Lower leg skin (tissue), 4 donors: ENCODE measurements around the gene C2orf92. TPM values are rescaled to one million over a fixed set of nuclear protein-coding genes. Genes with fewer than 3 reads are reported as not detected.

Source experiments
- DNase-seq, 2 donors: peaks; one replicate each; pipeline ENCODE4 v3.0.0-alpha.2; 2019; ENCODE audit warnings: low spot score in 2 of 2
- H3K4me3 ChIP-seq: fragments of 200-600 bp; sonication (generic); 2 replicates; pipeline ENCODE4 v1.5.1; 2017; ENCODE audit warnings: mild to moderate bottlenecking, low read depth; ENCODE audit not compliant: poor library complexity, severe bottlenecking
- POLR2A ChIP-seq, 2 donors: fragments of 450-650 bp; IDR thresholded peaks; one replicate each; pipeline ENCODE4 v1.6.1; 2016 to 2017; ENCODE audit warnings: antibody characterized with exemption in 2 of 2, mild to moderate bottlenecking in 1 of 2, moderate library complexity in 1 of 2
- WGBS, 2 donors: methylation state at CpG; one replicate each; pipeline ENCODE4 v1.1.5; 2018; 5-methylcytosine and 5-hydroxymethylcytosine counted together
- intact Hi-C: fragments of 100-400 bp; cut with DNase I; formaldehyde crosslinking; loops from one replicate; pipeline ENCODE4 v1.15.0; 2023; ENCODE audit warnings: low total_unique reads
- total RNA-seq, 4 donors: library from RNA; depleted of rRNA; stranded (reverse); fragments of >200 nt; gene quantifications; one replicate each; pipeline ENCODE4 v1.1.0, GENCODE V29; 2016
- TF ChIP-seq, protein P1 (sequence below), 3 donors: fragments of 450-650 bp; IDR thresholded peaks; one replicate each; pipeline ENCODE4 v1.5.1; 2016; ENCODE audit warnings: antibody characterized with exemption in 3 of 3, mild to moderate bottlenecking in 3 of 3, moderate library complexity in 2 of 3

The C2orf92 gene
- total RNA-seq, 4 donors from 2014 or later: 5.0 to 20.2 (median 13.4) TPM

DNA sequence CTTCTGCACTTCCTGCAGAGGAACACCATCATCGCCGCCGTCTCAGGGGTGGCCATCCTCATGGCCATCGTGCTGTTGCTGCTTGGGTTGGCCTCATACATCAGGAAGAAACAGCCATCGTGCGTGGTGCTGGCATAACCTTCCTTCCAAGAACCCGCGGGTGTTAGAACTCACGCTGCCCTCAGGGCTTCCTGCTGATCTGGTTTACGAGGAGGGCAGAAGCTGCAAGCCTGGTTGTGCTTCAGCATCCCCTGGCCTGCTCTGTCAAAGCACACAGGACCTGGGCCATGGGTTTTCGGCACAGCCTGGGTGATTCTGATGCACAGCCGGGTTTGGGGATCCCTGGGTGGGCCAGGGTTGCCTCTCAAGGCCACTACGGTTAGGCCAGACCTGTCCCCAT, 31.7 kb downstream of the C2orf92 start:
- TF ChIP-seq, protein P1, sequence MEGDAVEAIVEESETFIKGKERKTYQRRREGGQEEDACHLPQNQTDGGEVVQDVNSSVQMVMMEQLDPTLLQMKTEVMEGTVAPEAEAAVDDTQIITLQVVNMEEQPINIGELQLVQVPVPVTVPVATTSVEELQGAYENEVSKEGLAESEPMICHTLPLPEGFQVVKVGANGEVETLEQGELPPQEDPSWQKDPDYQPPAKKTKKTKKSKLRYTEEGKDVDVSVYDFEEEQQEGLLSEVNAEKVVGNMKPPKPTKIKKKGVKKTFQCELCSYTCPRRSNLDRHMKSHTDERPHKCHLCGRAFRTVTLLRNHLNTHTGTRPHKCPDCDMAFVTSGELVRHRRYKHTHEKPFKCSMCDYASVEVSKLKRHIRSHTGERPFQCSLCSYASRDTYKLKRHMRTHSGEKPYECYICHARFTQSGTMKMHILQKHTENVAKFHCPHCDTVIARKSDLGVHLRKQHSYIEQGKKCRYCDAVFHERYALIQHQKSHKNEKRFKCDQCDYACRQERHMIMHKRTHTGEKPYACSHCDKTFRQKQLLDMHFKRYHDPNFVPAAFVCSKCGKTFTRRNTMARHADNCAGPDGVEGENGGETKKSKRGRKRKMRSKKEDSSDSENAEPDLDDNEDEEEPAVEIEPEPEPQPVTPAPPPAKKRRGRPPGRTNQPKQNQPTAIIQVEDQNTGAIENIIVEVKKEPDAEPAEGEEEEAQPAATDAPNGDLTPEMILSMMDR (IDR thresholded peaks at IDR 0.05): no peak
- no peak for TF ChIP-seq POLR2A (IDR thresholded peaks at IDR 0.05)

DNA sequence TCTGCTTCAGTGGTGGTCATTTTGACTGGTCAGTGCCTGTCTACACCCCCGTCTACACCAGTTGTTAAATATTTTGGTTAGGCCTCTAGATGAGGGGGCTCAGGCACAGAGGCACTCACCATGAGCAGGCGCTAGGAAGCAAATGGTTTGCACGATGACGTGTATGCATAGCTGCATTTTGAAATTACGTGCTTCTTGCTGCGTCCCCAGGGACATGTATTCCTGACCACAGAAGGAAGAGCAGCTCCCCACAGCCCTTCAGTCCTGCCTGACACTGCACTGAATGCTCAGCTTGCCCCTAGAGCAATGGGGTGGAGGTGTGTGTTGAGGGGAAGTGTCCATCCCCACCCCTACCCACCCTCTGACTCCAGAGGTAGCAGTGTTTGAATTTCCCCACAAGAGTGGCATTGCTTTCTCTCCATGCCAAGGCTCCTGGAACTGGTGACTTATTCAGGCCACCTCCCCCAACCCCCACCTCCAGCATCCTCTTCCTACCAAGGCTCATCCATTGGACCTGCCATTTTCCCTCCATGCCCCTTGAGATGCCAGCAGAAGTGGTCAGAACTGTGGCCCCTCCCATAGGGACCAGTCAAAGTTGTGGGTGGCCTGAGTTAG, 32.4 kb downstream of the C2orf92 start:
- intact Hi-C loops: loop anchor here (10.0 kb wide), 1 partner anchor 683 kb away; no protein-coding TSS in a partner anchor
- 90 to 100% methylated on average over 6 of the region's 6 CpGs for WGBS, 2 donors
- TF ChIP-seq POLR2A (IDR thresholded peaks at IDR 0.05): no peak
- TF ChIP-seq, protein P1 (IDR thresholded peaks at IDR 0.05): no peak
- no peak overlapping the region for H3K4me3 ChIP-seq
- DNase-seq: no peak

More for the DNA sequence above, 31.7 kb downstream of the C2orf92 start:
- intact Hi-C loops: loop anchor here (10.0 kb wide), 1 partner anchor 684 kb away; no protein-coding TSS in a partner anchor
- H3K4me3 ChIP-seq: no peak overlapping the region
- DNase-seq: no peak
- WGBS, 2 donors: 74 to 79% methylated on average over 11 to 13 of the region's 13 CpGs

DNA sequence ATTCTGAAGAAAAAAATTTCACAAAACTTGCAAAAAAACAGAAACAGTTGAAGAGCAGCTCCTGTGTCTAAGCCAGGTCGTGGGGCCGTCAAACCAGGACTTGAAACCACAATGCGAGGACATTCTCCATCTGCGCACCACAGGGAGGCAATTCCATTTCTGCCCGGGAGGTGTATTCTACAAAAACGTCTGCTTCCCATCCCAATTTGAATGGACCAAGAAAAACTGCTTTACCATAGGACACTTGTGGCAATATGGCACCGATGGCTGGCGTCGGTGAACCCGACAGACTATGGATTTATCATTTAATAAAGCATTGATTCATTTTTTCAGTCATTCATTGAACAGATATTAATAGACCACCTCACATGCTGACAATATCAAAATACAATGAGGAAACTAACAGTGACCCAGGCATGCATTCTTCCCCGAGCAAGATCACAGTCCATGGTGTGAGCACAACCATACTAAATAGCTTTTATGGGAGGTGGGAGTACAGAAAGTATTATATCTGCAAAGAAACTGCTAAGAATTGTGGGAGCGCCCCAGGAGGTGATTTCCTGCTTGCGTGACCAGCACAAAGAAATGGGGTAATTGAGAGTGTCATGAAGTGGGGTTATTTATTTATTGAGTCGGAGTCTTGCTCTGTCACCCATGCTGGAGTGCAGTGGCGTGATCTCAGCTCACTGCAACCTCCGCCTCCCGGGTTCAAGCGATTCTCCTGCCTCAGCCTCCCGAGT, 33.4 kb downstream of the C2orf92 start:
- intact Hi-C loops: loop anchor here (10.0 kb wide), 1 partner anchor 682 kb away; no protein-coding TSS in a partner anchor
- H3K4me3 ChIP-seq: no peak overlapping the region
- WGBS, 2 donors: 90 to 91% methylated on average over 19 of the region's 19 CpGs
- DNase-seq: no peak
- TF ChIP-seq, protein P1 (IDR thresholded peaks at IDR 0.05): no peak
- no peak for TF ChIP-seq POLR2A (IDR thresholded peaks at IDR 0.05)

DNA sequence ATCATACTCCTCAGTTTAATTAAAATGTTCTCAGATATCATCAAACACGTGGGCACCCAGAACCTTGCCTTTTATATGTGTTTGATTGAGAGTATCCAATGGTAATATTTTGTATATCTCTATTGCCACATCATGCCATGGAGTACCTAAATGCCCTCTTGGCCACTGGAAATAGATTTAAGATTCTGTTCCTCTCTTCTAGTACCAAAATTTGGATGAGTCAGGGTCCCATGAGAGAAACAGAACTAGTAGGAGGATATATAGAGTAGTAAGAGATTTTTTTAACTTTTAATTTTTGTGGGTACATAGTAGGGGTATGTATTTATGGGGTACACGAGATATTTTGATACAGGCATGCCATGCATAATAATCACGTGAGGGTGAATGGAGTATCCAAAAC, 34.2 kb downstream of the C2orf92 start:
- TF ChIP-seq POLR2A (IDR thresholded peaks at IDR 0.05): no peak
- intact Hi-C loops: loop anchor here (10.0 kb wide), 1 partner anchor 681 kb away; no protein-coding TSS in a partner anchor
- no peak overlapping the region for H3K4me3 ChIP-seq
- DNase-seq: no peak
- 71 to 84% methylated on average over 3 of the region's 3 CpGs for WGBS, 2 donors

DNA sequence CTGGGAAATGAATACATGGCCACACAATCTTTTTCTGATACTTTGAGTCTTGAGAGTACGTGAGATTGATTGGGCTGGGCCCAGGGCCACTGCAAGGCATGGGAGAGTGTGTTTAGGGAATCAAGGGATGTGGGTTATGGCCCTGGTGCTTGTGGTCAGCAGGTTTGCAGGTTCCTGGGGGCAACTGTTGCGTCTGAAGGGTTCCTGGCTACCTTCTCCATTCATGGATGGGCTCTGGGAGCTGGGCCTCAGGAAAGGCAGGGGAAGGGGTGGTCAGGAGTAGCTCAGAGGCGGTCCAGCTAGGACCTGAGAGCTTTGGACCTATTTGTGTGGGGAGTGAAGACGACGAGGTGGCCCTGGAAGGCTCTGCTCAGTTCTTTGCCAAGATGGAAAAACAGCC, 35.5 kb downstream of the C2orf92 start:
- intact Hi-C loops: loop anchor here (10.0 kb wide), 1 partner anchor 680 kb away; no protein-coding TSS in a partner anchor
- no peak overlapping the region for H3K4me3 ChIP-seq
- peak in 1 of 2 donors; percentile 48 for DNase-seq
- TF ChIP-seq, protein P1 (IDR thresholded peaks at IDR 0.05): no peak
- TF ChIP-seq POLR2A (IDR thresholded peaks at IDR 0.05): no peak
- 90 to 94% methylated on average over 5 of the region's 5 CpGs for WGBS, 2 donors

DNA sequence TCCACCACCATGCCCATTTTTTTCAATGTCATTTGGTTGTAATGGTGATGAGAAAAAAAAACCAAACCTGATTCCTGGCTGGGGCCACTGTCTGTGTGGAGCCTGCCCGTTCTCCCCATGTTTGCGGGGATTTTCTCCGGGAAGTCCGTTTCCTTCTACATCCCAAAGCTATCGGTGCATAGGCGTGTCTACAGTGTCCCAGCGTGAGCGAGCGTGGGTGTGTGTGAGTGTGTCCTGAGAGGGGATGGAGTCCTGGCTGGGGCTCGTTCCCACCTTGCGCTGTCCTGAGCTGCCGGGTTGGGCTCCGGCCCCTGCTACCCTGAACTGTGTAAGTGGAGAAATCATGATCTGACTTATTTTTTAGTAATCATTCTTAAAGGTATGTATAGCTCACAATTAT, 36.6 kb downstream of the C2orf92 start:
- WGBS, 2 donors: 93 to 95% methylated on average over 13 of the region's 13 CpGs
- H3K4me3 ChIP-seq: no peak overlapping the region
- peak in 1 of 2 donors; percentile 61 for DNase-seq
- no peak for TF ChIP-seq POLR2A (IDR thresholded peaks at IDR 0.05)
- TF ChIP-seq, protein P1 (IDR thresholded peaks at IDR 0.05): no peak
- intact Hi-C loops: loop anchor here (10.0 kb wide), 1 partner anchor 679 kb away; no protein-coding TSS in a partner anchor
